Ascending aorta (tissue), 2 donors: ENCODE data around the gene PCDH9. TPM values are rescaled to one million over a fixed set of nuclear protein-coding genes. Genes with fewer than 3 reads are reported as not detected.

Source experiments
- DNase-seq, 2 donors: peaks; one replicate each; pipeline ENCODE4 v3.0.0-alpha.2; 2019; ENCODE audit warnings: low spot score in 2 of 2
- H3K27ac ChIP-seq, 2 donors: fragments of 200-600 bp; sonication (generic); one replicate each; pipeline ENCODE4 v1.5.1; 2016 to 2017; ENCODE audit warnings: mild to moderate bottlenecking in 1 of 2
- H3K27me3 ChIP-seq: fragments of 200-600 bp; sonication (generic); one replicate; pipeline ENCODE4 v1.5.1; 2017
- H3K36me3 ChIP-seq, 2 donors: fragments of 200-600 bp; sonication (generic); one replicate each; pipeline ENCODE4 v1.5.1; 2016
- H3K4me1 ChIP-seq, 2 donors: fragments of 200-600 bp; sonication (generic); one replicate each; pipeline ENCODE4 v1.5.1; 2016 to 2017; ENCODE audit warnings: mild to moderate bottlenecking in 1 of 2
- H3K4me3 ChIP-seq, 2 donors: fragments of 200-600 bp; sonication (generic); one replicate each; pipeline ENCODE4 v1.5.1; 2016 to 2017; ENCODE audit warnings: mild to moderate bottlenecking in 1 of 2
- H3K9me3 ChIP-seq, 2 donors: fragments of 200-600 bp; sonication (generic); one replicate each; pipeline ENCODE4 v1.5.1; 2016
- CTCF ChIP-seq, 3 experiments: fragments of 200-600 bp in 2 of 3; fragments of 450-650 bp in 1 of 3; sonication (generic) in 2 of 3; IDR thresholded peaks; one replicate each; pipeline ENCODE4 v1.5.1; 2016 to 2019; ENCODE audit warnings: antibody characterized with exemption in 3 of 3, mild to moderate bottlenecking in 1 of 3, moderate library complexity in 1 of 3
- intact Hi-C: fragments of 100-400 bp; cut with DNase I; formaldehyde crosslinking; loops from one replicate; pipeline ENCODE4 v1.15.1; 2023
- total RNA-seq: library from RNA; depleted of rRNA; stranded (reverse); fragments of >200 nt; gene quantifications from one replicate; pipeline ENCODE4 v1.1.0, GENCODE V29; 2016

PCDH9 gene
- total RNA-seq, 1 donor from 2014 or later = 3.6 TPM

DNA sequence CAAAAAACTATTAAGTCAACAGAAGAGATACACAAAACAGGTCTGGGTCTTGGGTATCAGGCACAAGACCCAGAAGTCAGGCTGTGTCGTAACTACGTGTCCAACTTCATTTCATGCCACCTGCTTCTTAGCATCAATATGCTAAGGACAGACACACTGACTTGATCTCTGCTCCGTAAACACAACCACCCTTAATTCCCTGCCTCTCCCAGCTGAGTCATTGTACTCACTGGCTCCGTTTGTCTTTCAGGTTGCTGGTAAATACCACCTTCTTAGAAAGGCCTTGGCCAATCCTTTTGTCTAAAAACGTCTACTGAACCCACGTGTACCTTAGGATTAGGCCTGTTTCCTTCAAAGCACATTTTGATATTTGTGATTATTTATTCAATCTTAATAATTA is 726.2 kb downstream of the PCDH9 start:
- H3K4me3 ChIP-seq = no peak overlapping the region
- TF ChIP-seq CTCF (IDR thresholded peaks at IDR 0.05) = no peak
- intact Hi-C loops = no loop called here

DNA sequence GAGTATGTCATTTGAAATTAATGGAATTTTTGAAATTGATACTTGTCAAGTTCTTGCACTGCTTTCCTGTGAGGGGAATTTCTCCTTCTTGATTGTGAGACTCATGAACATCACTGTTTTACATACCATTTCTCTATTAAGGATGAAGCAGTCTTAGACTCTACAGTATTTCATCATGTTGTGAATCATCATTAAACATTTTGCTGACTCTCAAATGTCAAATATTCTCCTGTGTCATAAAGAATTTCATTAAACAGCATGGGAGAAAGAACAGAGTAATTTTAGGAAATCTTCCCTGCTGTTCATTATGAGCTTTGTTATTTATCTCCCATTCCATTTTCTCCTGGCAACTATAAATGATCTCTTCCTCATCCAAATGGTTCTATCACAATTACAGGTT is 729.0 kb downstream of the PCDH9 start:
- Histone ChIP-seq H3K27me3 (no peaks in the 10 kb centered on the region), H3K9me3 (no peaks in the 10 kb centered on the region), H3K4me1 (no peaks in the 10 kb centered on the region), H3K36me3 (no peaks in the 10 kb centered on the region), H3K4me3 (no peak overlapping the region), H3K27ac (no peak overlapping the region)
- no peak for TF ChIP-seq CTCF (IDR thresholded peaks at IDR 0.05)
- DNase-seq = no peak
- intact Hi-C loops = no loop called here

More for the DNA sequence above, 726.2 kb downstream of the PCDH9 start:
- Histone ChIP-seq H3K4me1 (no peaks in the 10 kb centered on the region), H3K9me3 (no peaks in the 10 kb centered on the region), H3K27me3 (no peaks in the 10 kb centered on the region), H3K27ac (no peak overlapping the region), H3K36me3 (no peaks in the 10 kb centered on the region)
- no peak for DNase-seq

DNA sequence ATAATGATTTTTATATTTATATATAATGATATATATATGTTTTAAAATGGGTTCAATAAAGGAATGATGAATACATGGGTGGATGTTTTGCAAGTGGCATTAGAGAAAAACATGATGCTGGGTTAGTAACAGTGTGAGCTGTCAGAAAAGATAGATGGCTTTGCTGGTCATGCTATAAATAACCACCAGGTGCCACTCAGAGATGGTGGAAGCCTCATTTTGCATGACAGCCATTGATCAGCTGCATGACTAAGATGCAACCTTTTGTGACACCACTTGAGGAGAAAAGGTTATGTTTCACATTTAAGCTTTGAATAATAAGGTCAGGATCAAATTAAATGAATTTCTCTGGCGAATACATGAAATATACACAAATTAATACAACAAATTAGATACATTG is 737.7 kb downstream of the PCDH9 start:
- no peaks in the 10 kb centered on the region for H3K36me3 ChIP-seq
- no peak for DNase-seq
- intact Hi-C loops = no loop called here

GRCh38 chr13:66491251-66491650 is 738.9 kb downstream of the PCDH9 start:
- H3K27ac ChIP-seq = no peak overlapping the region
- H3K4me1 ChIP-seq = no peaks in the 10 kb centered on the region
- no peak for DNase-seq
- no peak overlapping the region for H3K4me3 ChIP-seq
- H3K36me3 ChIP-seq = no peaks in the 10 kb centered on the region
- intact Hi-C loops = no loop called here
- TF ChIP-seq CTCF (IDR thresholded peaks at IDR 0.05) = no peak
- no peaks in the 10 kb centered on the region for H3K27me3 ChIP-seq
- no peaks in the 10 kb centered on the region for H3K9me3 ChIP-seq

More for the DNA sequence above, 737.7 kb downstream of the PCDH9 start:
- Histone ChIP-seq H3K27me3 (no peaks in the 10 kb centered on the region), H3K9me3 (no peaks in the 10 kb centered on the region), H3K27ac (no peak overlapping the region), H3K4me1 (no peaks in the 10 kb centered on the region), H3K4me3 (no peak overlapping the region)
- TF ChIP-seq CTCF (IDR thresholded peaks at IDR 0.05) = no peak

GRCh38 chr13:66489586-66489985 is 740.5 kb downstream of the PCDH9 start:
- H3K27ac ChIP-seq = no peak overlapping the region
- intact Hi-C loops = no loop called here
- H3K9me3 ChIP-seq = no peaks in the 10 kb centered on the region
- TF ChIP-seq CTCF (IDR thresholded peaks at IDR 0.05) = no peak
- DNase-seq = no peak
- H3K4me1 ChIP-seq = no peaks in the 10 kb centered on the region
- no peaks in the 10 kb centered on the region for H3K27me3 ChIP-seq
- H3K36me3 ChIP-seq = no peaks in the 10 kb centered on the region
- no peak overlapping the region for H3K4me3 ChIP-seq

- Histone ChIP-seq H3K9me3 (no peaks in the 10 kb centered on the region), H3K4me1 (no peaks in the 10 kb centered on the region), H3K36me3 (no peaks in the 10 kb centered on the region), H3K27me3 (no peaks in the 10 kb centered on the region), H3K4me3 (no peak overlapping the region), H3K27ac (no peak overlapping the region)
- intact Hi-C loops = no loop called here
- TF ChIP-seq CTCF (IDR thresholded peaks at IDR 0.05) = no peak
- no peak for DNase-seq
Observed at GRCh38 chr13:66489172-66489571, 741.0 kb downstream of the PCDH9 start.
